CD8-positive, alpha-beta memory T cell (primary cell): ENCODE results near the gene OPTN. TPM values are rescaled to one million over a fixed set of nuclear protein-coding genes. Genes with fewer than 3 reads are reported as not detected.

Experiments
- CTCF ChIA-PET: fragments of 350-600 bp; sonication (Branson Sonifier 250); formaldehyde crosslinking; loops from one replicate; lab custom pipeline; 2021; ENCODE audit warnings: antibody characterized with exemption; lab: Charles Lee
- POLR2A ChIA-PET: fragments of 350-600 bp; sonication (Branson Sonifier 250); formaldehyde crosslinking; loops from one replicate; lab custom pipeline; 2021; ENCODE audit warnings: antibody characterized with exemption; lab: Charles Lee
- DNase-seq, 5 donors: peaks; one replicate each; pipeline versions ENCODE4 v3.0.0 to v3.0.0-alpha.2; 2020 to 2022; ENCODE audit warnings: mixed read lengths in 1 of 5
- H3K27ac ChIP-seq: one replicate; pipeline ENCODE4 v1.7.0; 2013; ENCODE audit warnings: low read depth, mild to moderate bottlenecking, low read length, moderate library complexity
- H3K27me3 ChIP-seq: 2 replicates; pipeline ENCODE4 v1.7.0; 2013; ENCODE audit warnings: low read length, mild to moderate bottlenecking; ENCODE audit not compliant: insufficient read depth, poor library complexity, severe bottlenecking
- H3K36me3 ChIP-seq: 2 replicates; pipeline ENCODE4 v1.7.0; 2013; ENCODE audit warnings: mild to moderate bottlenecking, low read length, moderate library complexity; ENCODE audit not compliant: insufficient read depth
- H3K4me1 ChIP-seq: 2 replicates; pipeline ENCODE4 v1.7.0; 2013; ENCODE audit warnings: mild to moderate bottlenecking, low read length, moderate library complexity; ENCODE audit not compliant: insufficient read depth
- H3K4me3 ChIP-seq: 2 replicates; pipeline ENCODE4 v1.7.0; 2013; ENCODE audit warnings: mild to moderate bottlenecking, low read length
- H3K9me3 ChIP-seq: 2 replicates; pipeline ENCODE4 v1.7.0; 2013; ENCODE audit warnings: mild to moderate bottlenecking, low read length
- H3K27ac Mint-ChIP-seq, 8 donors: one replicate each; pipeline ENCODE4 v1.8.0; 2020 to 2021; ENCODE audit warnings: mixed read lengths in 8 of 8, mild to moderate bottlenecking in 6 of 8, inconsistent platforms in 3 of 8, moderate library complexity in 3 of 8
- H3K27me3 Mint-ChIP-seq, 2 donors: one replicate each; pipeline ENCODE4 v1.8.0; 2020 to 2021; ENCODE audit warnings: mixed read lengths in 2 of 2, mild to moderate bottlenecking in 1 of 2, moderate library complexity in 1 of 2
- H3K36me3 Mint-ChIP-seq, 3 donors: one replicate each; pipeline ENCODE4 v1.8.0; 2020 to 2021; ENCODE audit warnings: mixed read lengths in 3 of 3, inconsistent platforms in 1 of 3, mild to moderate bottlenecking in 1 of 3
- H3K4me1 Mint-ChIP-seq, 3 donors: one replicate each; pipeline ENCODE4 v1.8.0; 2020 to 2021; ENCODE audit warnings: mixed read lengths in 3 of 3, inconsistent platforms in 1 of 3, mild to moderate bottlenecking in 1 of 3
- H3K4me3 Mint-ChIP-seq, 7 donors: one replicate each; pipeline ENCODE4 v1.8.0; 2020 to 2021; ENCODE audit warnings: mixed read lengths in 7 of 7, mild to moderate bottlenecking in 6 of 7, moderate library complexity in 4 of 7, inconsistent platforms in 2 of 7
- H3K9me3 Mint-ChIP-seq, 5 donors: one replicate each; pipeline ENCODE4 v1.8.0; 2020 to 2022; ENCODE audit warnings: mixed read lengths in 5 of 5, mild to moderate bottlenecking in 3 of 5, moderate library complexity in 2 of 5, inconsistent platforms in 1 of 5
- polyA plus RNA-seq: library from polyadenylated mRNA; unstranded; fragments of 300-500 nt; fragmentation: Illumina TruSeq; gene quantifications from one replicate; pipeline ENCODE4 v1.2.3, GENCODE V29; 2021
- total RNA-seq, 2 experiments: library from RNA; stranded (reverse); gene quantifications; one replicate each; pipeline ENCODE4 v1.2.3, GENCODE V29; 2021

The OPTN gene
- total and polyA plus RNA-seq, 3 experiments from 2014 or later = 53.4 to 96.9 (median 55.3) TPM

- Mint-ChIP-seq H3K4me3 (no peak overlapping the region), H3K9me3 (no peaks in the 10 kb centered on the region), H3K36me3 (no peaks in the 10 kb centered on the region), H3K4me1 (no peaks in the 10 kb centered on the region), H3K27me3 (peaks cover 0 to 1% of the 10 kb centered on the region in 2 donors), H3K27ac (no peak overlapping the region)
- Histone ChIP-seq H3K27me3 (no peaks in the 10 kb centered on the region), H3K4me1 (no peaks in the 10 kb centered on the region), H3K27ac (no peak overlapping the region), H3K36me3 (no peaks in the 10 kb centered on the region), H3K4me3 (no peak overlapping the region), H3K9me3 (no peaks in the 10 kb centered on the region)
- ChIA-PET CTCF (no interaction called here), POLR2A (no interaction called here)
- DNase-seq = no peak
Observed at GRCh38 chr10:13168781-13169180, 68.8 kb downstream of the OPTN start.

- no peaks in the 10 kb centered on the region for H3K36me3 ChIP-seq
- CTCF ChIA-PET = no interaction called here
Observed at GRCh38 chr10:13173616-13174015, 73.7 kb downstream of the OPTN start.

GRCh38 chr10:13180788-13181187 lies 80.8 kb downstream of the OPTN start:
- no peaks in the 10 kb centered on the region for H3K4me1 ChIP-seq
- peaks cover 0 to 5% (median 4%) of the 10 kb centered on the region in 3 donors for H3K4me1 Mint-ChIP-seq
- H3K4me3 Mint-ChIP-seq = no peak overlapping the region
- H3K4me3 ChIP-seq = no peak overlapping the region
- H3K36me3 ChIP-seq = no peaks in the 10 kb centered on the region
- no peaks in the 10 kb centered on the region for H3K27me3 ChIP-seq
- no peak for DNase-seq
- no peak overlapping the region for H3K27ac ChIP-seq
- no peak overlapping the region for H3K27ac Mint-ChIP-seq
- H3K9me3 ChIP-seq = no peaks in the 10 kb centered on the region
- no peaks in the 10 kb centered on the region for H3K27me3 Mint-ChIP-seq
- ChIA-PET POLR2A (no interaction called here), CTCF (no interaction called here)
- no peaks in the 10 kb centered on the region for H3K9me3 Mint-ChIP-seq
- no peaks in the 10 kb centered on the region for H3K36me3 Mint-ChIP-seq

More at GRCh38 chr10:13173616-13174015, 73.7 kb downstream of the OPTN start:
- Mint-ChIP-seq H3K9me3 (no peaks in the 10 kb centered on the region), H3K27ac (peak overlapping the region in 1 of 8 donors; percentile 17), H3K27me3 (no peaks in the 10 kb centered on the region), H3K4me3 (no peak overlapping the region), H3K4me1 (no peaks in the 10 kb centered on the region), H3K36me3 (no peaks in the 10 kb centered on the region)
- Histone ChIP-seq H3K4me1 (no peaks in the 10 kb centered on the region), H3K9me3 (no peaks in the 10 kb centered on the region), H3K4me3 (no peak overlapping the region), H3K27me3 (no peaks in the 10 kb centered on the region), H3K27ac (no peak overlapping the region)
- DNase-seq = no peak
- POLR2A ChIA-PET = no interaction called here

- H3K9me3 ChIP-seq = no peaks in the 10 kb centered on the region
- POLR2A ChIA-PET = no interaction called here
- Mint-ChIP-seq H3K9me3 (peaks cover 0 to 2% (median 0%) of the 10 kb centered on the region in 5 donors), H3K4me3 (no peak overlapping the region), H3K36me3 (no peaks in the 10 kb centered on the region), H3K27ac (no peak overlapping the region), H3K27me3 (no peaks in the 10 kb centered on the region), H3K4me1 (peaks cover 0 to 5% (median 4%) of the 10 kb centered on the region in 3 donors)
- no peak overlapping the region for H3K27ac ChIP-seq
- H3K4me1 ChIP-seq = no peaks in the 10 kb centered on the region
- CTCF ChIA-PET = no interaction called here
- no peaks in the 10 kb centered on the region for H3K36me3 ChIP-seq
- no peak for DNase-seq
- H3K4me3 ChIP-seq = no peak overlapping the region
- no peaks in the 10 kb centered on the region for H3K27me3 ChIP-seq
Observed at GRCh38 chr10:13182424-13182823, 82.5 kb downstream of the OPTN start.

GRCh38 chr10:13183625-13184024 lies 83.7 kb downstream of the OPTN start:
- H3K4me3 Mint-ChIP-seq = no peak overlapping the region
- H3K4me1 Mint-ChIP-seq = peaks cover 0 to 5% (median 4%) of the 10 kb centered on the region in 3 donors
- Histone ChIP-seq H3K36me3 (no peaks in the 10 kb centered on the region), H3K4me1 (no peaks in the 10 kb centered on the region), H3K9me3 (no peaks in the 10 kb centered on the region), H3K27me3 (no peaks in the 10 kb centered on the region), H3K27ac (no peak overlapping the region), H3K4me3 (no peak overlapping the region)
- no peaks in the 10 kb centered on the region for H3K36me3 Mint-ChIP-seq
- POLR2A ChIA-PET = no interaction called here
- H3K27me3 Mint-ChIP-seq = no peaks in the 10 kb centered on the region
- H3K9me3 Mint-ChIP-seq = peaks cover 0 to 2% (median 0%) of the 10 kb centered on the region in 5 donors
- no peak for DNase-seq
- CTCF ChIA-PET = no interaction called here
- no peak overlapping the region for H3K27ac Mint-ChIP-seq

GRCh38 chr10:13184276-13184675 lies 84.3 kb downstream of the OPTN start:
- Mint-ChIP-seq H3K9me3 (peaks cover 0 to 2% (median 0%) of the 10 kb centered on the region in 5 donors), H3K27ac (no peak overlapping the region), H3K4me1 (peaks cover 0 to 5% (median 4%) of the 10 kb centered on the region in 3 donors), H3K4me3 (no peak overlapping the region), H3K36me3 (no peaks in the 10 kb centered on the region), H3K27me3 (no peaks in the 10 kb centered on the region)
- no peak overlapping the region for H3K4me3 ChIP-seq
- H3K9me3 ChIP-seq = no peaks in the 10 kb centered on the region
- H3K4me1 ChIP-seq = no peaks in the 10 kb centered on the region
- no peak for DNase-seq
- POLR2A ChIA-PET = no interaction called here
- H3K36me3 ChIP-seq = no peaks in the 10 kb centered on the region
- CTCF ChIA-PET = no interaction called here
- no peak overlapping the region for H3K27ac ChIP-seq
- no peaks in the 10 kb centered on the region for H3K27me3 ChIP-seq

- Histone ChIP-seq H3K36me3 (no peaks in the 10 kb centered on the region), H3K27me3 (no peaks in the 10 kb centered on the region), H3K27ac (no peak overlapping the region), H3K9me3 (no peaks in the 10 kb centered on the region), H3K4me1 (no peaks in the 10 kb centered on the region), H3K4me3 (no peak overlapping the region)
- Mint-ChIP-seq H3K36me3 (no peaks in the 10 kb centered on the region), H3K4me1 (peaks cover 0 to 5% (median 4%) of the 10 kb centered on the region in 3 donors), H3K9me3 (peaks cover 0 to 2% (median 0%) of the 10 kb centered on the region in 5 donors), H3K4me3 (no peak overlapping the region), H3K27ac (no peak overlapping the region), H3K27me3 (no peaks in the 10 kb centered on the region)
- no peak for DNase-seq
- POLR2A ChIA-PET = no interaction called here
- CTCF ChIA-PET = no interaction called here
Observed at GRCh38 chr10:13184730-13185514, 85.0 kb downstream of the OPTN start.

- Histone ChIP-seq H3K4me1 (no peaks in the 10 kb centered on the region), H3K27ac (no peak overlapping the region), H3K27me3 (no peaks in the 10 kb centered on the region), H3K4me3 (no peak overlapping the region), H3K36me3 (no peaks in the 10 kb centered on the region), H3K9me3 (no peaks in the 10 kb centered on the region)
- no peak overlapping the region for H3K4me3 Mint-ChIP-seq
- no peaks in the 10 kb centered on the region for H3K4me1 Mint-ChIP-seq
- H3K36me3 Mint-ChIP-seq = no peaks in the 10 kb centered on the region
- POLR2A ChIA-PET = no interaction called here
- H3K9me3 Mint-ChIP-seq = peaks cover 0 to 2% (median 0%) of the 10 kb centered on the region in 5 donors
- no peak for DNase-seq
- CTCF ChIA-PET = interaction anchor here (1.4 kb wide), 1 partner anchor 115 kb away, joined by 4 read pairs; no protein-coding TSS in a partner anchor
- H3K27me3 Mint-ChIP-seq = no peaks in the 10 kb centered on the region
- peak overlapping the region in 1 of 8 donors; percentile 1 for H3K27ac Mint-ChIP-seq
Observed at GRCh38 chr10:13187135-13187534, 87.2 kb downstream of the OPTN start.
